Uterus (tissue), 4 donors: Measurements from ENCODE around the gene INHA. TPM values are rescaled to one million over a fixed set of nuclear protein-coding genes. Genes with fewer than 3 reads are reported as not detected.

Source experiments
- DNase-seq, 2 donors: peaks; one replicate each; pipeline ENCODE4 v3.0.0-alpha.2; 2019 to 2020
- H3K27ac ChIP-seq, 2 donors: fragments of 200-600 bp; sonication (generic); 1 replicate in 1 of 2; 2 replicates in 1 of 2; pipeline ENCODE4 v1.5.1; 2016 to 2018
- H3K27me3 ChIP-seq, 2 donors: fragments of 200-600 bp; sonication (generic); one replicate each; pipeline ENCODE4 v1.5.1; 2018 to 2019; ENCODE audit warnings: control low read depth in 1 of 2
- H3K36me3 ChIP-seq, 2 donors: fragments of 200-600 bp; sonication (generic); one replicate each; pipeline ENCODE4 v1.5.1; 2019; ENCODE audit warnings: control low read depth in 1 of 2
- H3K4me1 ChIP-seq, 2 donors: fragments of 200-600 bp; sonication (generic); one replicate each; pipeline ENCODE4 v1.5.1; 2018 to 2019; ENCODE audit warnings: control low read depth in 1 of 2
- H3K4me3 ChIP-seq, 2 donors: fragments of 200-600 bp; sonication (generic); 1 replicate in 1 of 2; 2 replicates in 1 of 2; pipeline ENCODE4 v1.5.1; 2018 to 2019; ENCODE audit warnings: mild to moderate bottlenecking in 1 of 2
- H3K9me3 ChIP-seq, 2 donors: fragments of 200-600 bp; sonication (generic); one replicate each; pipeline ENCODE4 v1.5.1; 2019; ENCODE audit warnings: control low read depth in 1 of 2
- POLR2A ChIP-seq, 2 donors: fragments of 450-650 bp; IDR thresholded peaks; one replicate each; pipeline ENCODE4 v1.6.1; 2016; ENCODE audit warnings: antibody characterized with exemption in 2 of 2, mild to moderate bottlenecking in 1 of 2, moderate library complexity in 1 of 2
- intact Hi-C: fragments of 100-400 bp; cut with DNase I; formaldehyde crosslinking; loops from one replicate; pipeline ENCODE4 v1.15.1; 2023; ENCODE audit warnings: low total_unique reads
- total RNA-seq, 4 donors: library from RNA; depleted of rRNA in 3 of 4; stranded (reverse); fragments of >200 nt in 3 of 4; gene quantifications; one replicate each; pipeline versions ENCODE4 v1.1.0 to v1.2.4, GENCODE V29; 2014 to 2023
- TF ChIP-seq, protein P1 (sequence below), 4 experiments: fragments of 200-600 bp in 2 of 4; fragments of 450-650 bp in 2 of 4; sonication (generic) in 2 of 4; IDR thresholded peaks; one replicate each; pipeline ENCODE4 v1.5.1; 2016 to 2019; ENCODE audit warnings: antibody characterized with exemption in 4 of 4, mild to moderate bottlenecking in 2 of 4, moderate library complexity in 1 of 4
- donor health status: DM: yes; HTN: yes; CAD: no.

Gene INHA
- total RNA-seq, 4 donors from 2014 or later, result 2.4 TPM; not detected in 3

GRCh38 chr2:219540784-219541504 is 31.2 kb upstream of the INHA start:
- Histone ChIP-seq H3K9me3 (no peaks in the 10 kb centered on the region), H3K4me3 (no peak overlapping the region), H3K4me1 (peaks cover 0 to 5% of the 10 kb centered on the region in 2 donors), H3K36me3 (no peaks in the 10 kb centered on the region), H3K27me3 (no peaks in the 10 kb centered on the region), H3K27ac (no peak overlapping the region)
- intact Hi-C loops, result loop anchor here (2.0 kb wide), 1 partner anchor 102 kb away; no protein-coding TSS in a partner anchor
- TF ChIP-seq, protein P1, sequence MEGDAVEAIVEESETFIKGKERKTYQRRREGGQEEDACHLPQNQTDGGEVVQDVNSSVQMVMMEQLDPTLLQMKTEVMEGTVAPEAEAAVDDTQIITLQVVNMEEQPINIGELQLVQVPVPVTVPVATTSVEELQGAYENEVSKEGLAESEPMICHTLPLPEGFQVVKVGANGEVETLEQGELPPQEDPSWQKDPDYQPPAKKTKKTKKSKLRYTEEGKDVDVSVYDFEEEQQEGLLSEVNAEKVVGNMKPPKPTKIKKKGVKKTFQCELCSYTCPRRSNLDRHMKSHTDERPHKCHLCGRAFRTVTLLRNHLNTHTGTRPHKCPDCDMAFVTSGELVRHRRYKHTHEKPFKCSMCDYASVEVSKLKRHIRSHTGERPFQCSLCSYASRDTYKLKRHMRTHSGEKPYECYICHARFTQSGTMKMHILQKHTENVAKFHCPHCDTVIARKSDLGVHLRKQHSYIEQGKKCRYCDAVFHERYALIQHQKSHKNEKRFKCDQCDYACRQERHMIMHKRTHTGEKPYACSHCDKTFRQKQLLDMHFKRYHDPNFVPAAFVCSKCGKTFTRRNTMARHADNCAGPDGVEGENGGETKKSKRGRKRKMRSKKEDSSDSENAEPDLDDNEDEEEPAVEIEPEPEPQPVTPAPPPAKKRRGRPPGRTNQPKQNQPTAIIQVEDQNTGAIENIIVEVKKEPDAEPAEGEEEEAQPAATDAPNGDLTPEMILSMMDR (IDR thresholded peaks at IDR 0.05), result no peak
- no peak for TF ChIP-seq POLR2A (IDR thresholded peaks at IDR 0.05)
- peak in 1 of 2 donors; percentile 18 for DNase-seq

GRCh38 chr2:219541611-219542180 is 30.4 kb upstream of the INHA start:
- TF ChIP-seq POLR2A (IDR thresholded peaks at IDR 0.05), result no peak
- TF ChIP-seq, protein P1 (IDR thresholded peaks at IDR 0.05), result peak; percentile 80 to 83 (median 81)

DNA sequence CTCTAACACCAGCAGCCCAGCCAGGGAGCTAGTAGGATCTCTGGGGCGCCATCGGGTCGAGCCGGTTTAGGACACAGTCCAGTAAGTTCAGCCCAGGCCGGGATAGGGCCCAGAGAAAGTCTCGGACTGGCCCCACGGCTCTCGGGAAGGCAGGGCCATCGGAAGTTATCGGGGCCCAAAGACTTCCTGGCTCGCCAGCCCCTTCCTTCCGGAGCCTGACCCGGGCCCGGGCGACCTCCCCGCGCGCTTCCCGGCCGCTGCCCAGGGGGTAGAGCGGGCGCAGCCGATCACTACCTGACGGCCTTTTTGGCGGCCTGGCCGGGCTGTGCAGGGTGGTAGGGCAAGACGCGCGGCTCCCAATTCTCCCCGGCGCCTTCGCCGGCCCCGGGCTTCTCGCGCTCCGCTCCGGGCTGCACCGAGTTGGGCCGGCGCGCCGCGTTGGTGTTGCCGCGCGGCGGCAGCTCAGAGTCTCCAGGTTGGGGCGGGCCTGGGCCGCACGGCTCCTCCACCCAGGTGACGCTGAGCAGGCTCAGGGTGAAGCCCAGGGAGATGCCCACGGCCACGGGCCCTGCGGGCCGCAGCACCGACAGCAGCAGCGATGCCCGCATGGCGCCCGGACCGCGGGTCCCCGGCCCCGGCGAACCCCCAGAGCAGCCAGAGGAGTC is 29.0 kb upstream of the INHA start:
- TF ChIP-seq POLR2A (IDR thresholded peaks at IDR 0.05), result no peak
- TF ChIP-seq, protein P1 (IDR thresholded peaks at IDR 0.05), result no peak
- no peak for DNase-seq
- H3K4me1 ChIP-seq, result peaks cover 0 to 5% of the 10 kb centered on the region in 2 donors
- no peaks in the 10 kb centered on the region for H3K36me3 ChIP-seq
- H3K27ac ChIP-seq, result peak overlapping the region; percentile 83 to 90
- intact Hi-C loops, result no loop called here
- H3K9me3 ChIP-seq, result no peaks in the 10 kb centered on the region
- H3K4me3 ChIP-seq, result peak overlapping the region; percentile 39 to 59
- no peaks in the 10 kb centered on the region for H3K27me3 ChIP-seq

More at GRCh38 chr2:219541611-219542180, 30.4 kb upstream of the INHA start:
- H3K9me3 ChIP-seq, result no peaks in the 10 kb centered on the region
- intact Hi-C loops, result loop anchor here (2.0 kb wide), 1 partner anchor 101 kb away; no protein-coding TSS in a partner anchor
- H3K36me3 ChIP-seq, result no peaks in the 10 kb centered on the region
- no peaks in the 10 kb centered on the region for H3K27me3 ChIP-seq
- peaks cover 0 to 5% of the 10 kb centered on the region in 2 donors for H3K4me1 ChIP-seq
- H3K27ac ChIP-seq, result no peak overlapping the region
- no peak overlapping the region for H3K4me3 ChIP-seq
- peak; percentile 67 to 68 for DNase-seq

- peak; percentile 98 to 99 for DNase-seq
- intact Hi-C loops, result no loop called here
- peak; percentile 37 to 68 for TF ChIP-seq POLR2A (IDR thresholded peaks at IDR 0.05)
- TF ChIP-seq, protein P1 (IDR thresholded peaks at IDR 0.05), result peak in 1 of 4 experiments; percentile 7
- H3K4me3 ChIP-seq, result peak within 1 kb of the TSS; percentile 39 to 59
- H3K9me3 ChIP-seq, result no peaks in the 10 kb centered on the region
- no peaks in the 10 kb centered on the region for H3K36me3 ChIP-seq
- H3K4me1 ChIP-seq, result peaks cover 0 to 5% of the 10 kb centered on the region in 2 donors
- peak within 1 kb of the TSS; percentile 83 to 90 for H3K27ac ChIP-seq
- H3K27me3 ChIP-seq, result no peaks in the 10 kb centered on the region
Measured at GRCh38 chr2:219543596-219544358, 28.3 kb upstream of the INHA start, which contains the start of the genes CHPF and TMEM198. Gene CHPF (minus strand): TSS chr2:219543809. CDS start chr2:219543538, 271 bp downstream. Gene TMEM198 (plus strand): TSS chr2:219544028. CDS start chr2:219544728, 700 bp downstream.
